Measurements from ENCODE around the gene SLC38A3.
"Not testable (repeated sequence)": the region's sequence is repeated elsewhere in the genome, so short reads cannot be mapped to it uniquely, and the experiment has no call there.

Gene SLC38A3

DNA sequence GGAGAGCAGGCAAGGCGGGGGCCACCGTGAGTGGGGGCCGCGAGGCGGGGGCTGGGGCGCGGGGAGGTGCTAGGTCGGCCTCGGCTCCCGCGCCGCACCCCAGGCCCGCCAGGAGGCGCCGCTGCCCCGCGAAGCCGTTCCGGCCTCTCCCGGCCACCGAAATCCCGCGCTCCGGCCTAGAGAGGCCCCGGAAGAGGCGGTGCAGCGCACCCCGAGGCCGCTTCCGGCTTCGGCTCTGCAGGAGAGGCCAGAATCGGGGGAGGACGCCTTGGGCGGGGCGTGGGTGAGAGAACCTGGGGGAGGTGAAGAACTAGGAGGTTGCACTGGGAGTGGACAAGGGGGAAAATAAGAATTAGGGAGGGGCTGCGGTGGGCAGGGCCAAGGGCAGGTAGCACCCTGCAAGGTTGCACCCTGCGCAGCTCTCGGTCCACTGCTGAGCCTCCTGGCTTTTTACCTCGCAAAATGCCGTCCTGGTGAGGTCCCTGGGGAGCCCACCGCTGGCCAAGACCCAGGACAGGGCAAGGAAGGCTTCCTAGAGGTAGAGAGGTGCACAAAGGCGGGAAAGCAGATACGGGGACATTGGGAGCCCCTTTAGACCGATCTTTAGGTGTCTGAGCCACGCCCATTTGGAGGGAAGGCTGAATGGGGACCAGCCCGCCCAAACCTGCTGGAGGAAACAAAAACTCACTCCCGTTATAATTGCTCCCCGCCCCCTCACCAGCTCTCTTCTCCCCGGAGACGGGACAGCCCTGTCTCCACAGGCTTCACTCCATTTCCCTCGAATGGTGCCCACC is 22.5 kb downstream of the SLC38A3 start:
- H2BK12ac ChIP-seq (ENCODE audit: low read length): peak overlapping the region; percentile 22
- H2AFZ ChIP-seq (ENCODE audit: insufficient read depth, low read length, poor library complexity): peak overlapping the region; percentile 99
- H3K4me3 ChIP-seq (ENCODE audit: low read depth, low read length): peak overlapping the region; percentile 68
- H3K79me1 ChIP-seq (ENCODE audit: low read length): peaks cover 4% of the 10 kb centered on the region
- WGBS (ENCODE audit: extremely low coverage, insufficient coverage, insufficient read length): no CpG with 5 or more reads among the region's 51 CpGs
- peak overlapping the region; percentile 91 for H3K18ac ChIP-seq (ENCODE audit: low read length)
- H4K12ac ChIP-seq (ENCODE audit: low read depth, low read length): peak overlapping the region; percentile 98
- no peaks in the 10 kb centered on the region for H3K36me3 ChIP-seq (ENCODE audit: control insufficient read depth in 1 of 2, insufficient read depth in 2 of 2, low read length in 2 of 2)
- no peak overlapping the region for H3K23ac ChIP-seq (ENCODE audit: low read length)
- H3K4me1 ChIP-seq (ENCODE audit: control insufficient read depth in 1 of 2, insufficient read depth in 2 of 2, low read length in 2 of 2): peaks cover 15 to 18% of the 10 kb centered on the region in 2 experiments
- H3K9ac ChIP-seq (ENCODE audit: low read length): peak overlapping the region; percentile 64
- H3K14ac ChIP-seq (ENCODE audit: low read length): peak overlapping the region; percentile 95
- peak overlapping the region; percentile 80 for H2BK120ac ChIP-seq (ENCODE audit: insufficient read depth, low read length, poor library complexity)
- DNase-seq: peak; percentile 92 to 95
- peak overlapping the region; percentile 89 for H3K4ac ChIP-seq (ENCODE audit: low read depth, low read length)
- H3K79me2 ChIP-seq (ENCODE audit: control insufficient read depth, insufficient read depth, low read length, poor library complexity): peaks cover 2% of the 10 kb centered on the region
- peak overlapping the region; percentile 80 for H3K27ac ChIP-seq (ENCODE audit: low read depth, low read length)
- no peaks in the 10 kb centered on the region for H3K9me3 ChIP-seq (ENCODE audit: insufficient read depth, low read depth, low read length)
- H4K8ac ChIP-seq (ENCODE audit: low read depth, low read length): peak overlapping the region; percentile 99
- peak overlapping the region; percentile 96 for H4K91ac ChIP-seq (ENCODE audit: low read depth, low read length)
- no peaks in the 10 kb centered on the region for H3K27me3 ChIP-seq (ENCODE audit: insufficient read depth, low read length)
- peak overlapping the region; percentile 71 for H2BK5ac ChIP-seq (ENCODE audit: low read depth, low read length, poor library complexity)
- H3K4me2 ChIP-seq (ENCODE audit: low read length): peak overlapping the region; percentile 88
- H2AK5ac ChIP-seq (ENCODE audit: low read length): peak overlapping the region; percentile 87

DNA sequence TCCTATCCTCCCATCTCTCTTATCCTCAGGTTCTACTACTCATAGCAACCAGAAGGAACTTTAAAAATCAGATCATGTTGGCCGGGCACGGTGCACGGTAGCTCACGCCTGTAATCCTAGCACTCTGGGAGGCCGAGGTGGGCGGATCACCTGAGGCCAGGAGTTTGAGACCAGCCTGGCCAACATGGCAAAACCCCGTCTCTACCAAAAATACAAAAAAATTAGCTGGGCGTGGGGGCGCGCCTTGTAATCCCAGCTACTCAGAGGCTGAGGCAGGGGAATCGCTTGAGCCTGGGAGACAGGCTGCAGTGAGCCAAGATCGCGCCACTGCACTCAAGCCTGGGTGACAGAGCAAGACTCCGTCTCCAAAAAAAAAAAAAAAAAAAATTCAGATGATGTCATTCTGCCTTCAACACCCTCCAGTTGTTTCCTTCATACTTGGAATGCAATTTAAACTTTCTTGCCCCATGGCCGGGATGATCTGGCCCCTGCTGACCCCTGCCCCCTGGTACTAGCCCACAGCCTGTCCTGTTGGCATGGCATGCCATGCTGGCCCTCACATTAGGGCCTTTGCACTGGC is 23.2 kb downstream of the SLC38A3 start:
- H4K12ac ChIP-seq (ENCODE audit: low read depth, low read length): peak overlapping the region; percentile 98
- H3K4me2 ChIP-seq (ENCODE audit: low read length): peak overlapping the region; percentile 88
- peak overlapping the region; percentile 95 for H3K14ac ChIP-seq (ENCODE audit: low read length)
- no CpG with 5 or more reads among the region's 15 CpGs for WGBS (ENCODE audit: extremely low coverage, insufficient coverage, insufficient read length)
- peaks cover 15 to 18% of the 10 kb centered on the region in 2 experiments for H3K4me1 ChIP-seq (ENCODE audit: control insufficient read depth in 1 of 2, insufficient read depth in 2 of 2, low read length in 2 of 2)
- H3K4ac ChIP-seq (ENCODE audit: low read depth, low read length); H3K36me3 ChIP-seq (ENCODE audit: control insufficient read depth in 1 of 2, insufficient read depth in 2 of 2, low read length in 2 of 2); H2BK5ac ChIP-seq (ENCODE audit: low read depth, low read length, poor library complexity); H3K9me3 ChIP-seq (ENCODE audit: insufficient read depth, low read depth, low read length); H3K27me3 ChIP-seq (ENCODE audit: insufficient read depth, low read length); H3K9ac ChIP-seq (ENCODE audit: low read length); H2BK12ac ChIP-seq (ENCODE audit: low read length); H3K79me2 ChIP-seq (ENCODE audit: control insufficient read depth, insufficient read depth, low read length, poor library complexity); H3K79me1 ChIP-seq (ENCODE audit: low read length); H3K23ac ChIP-seq (ENCODE audit: low read length); H2AFZ ChIP-seq (ENCODE audit: insufficient read depth, low read length, poor library complexity); H3K4me3 ChIP-seq (ENCODE audit: low read depth, low read length); H3K18ac ChIP-seq (ENCODE audit: low read length); DNase-seq: not testable (repeated sequence)
- H4K8ac ChIP-seq (ENCODE audit: low read depth, low read length): peak overlapping the region; percentile 99
- peak overlapping the region; percentile 96 for H4K91ac ChIP-seq (ENCODE audit: low read depth, low read length)
- peak overlapping the region; percentile 87 for H2AK5ac ChIP-seq (ENCODE audit: low read length)
- H3K27ac ChIP-seq (ENCODE audit: low read depth, low read length): peak overlapping the region; percentile 80
- H2BK120ac ChIP-seq (ENCODE audit: insufficient read depth, low read length, poor library complexity): peak overlapping the region; percentile 80

DNA sequence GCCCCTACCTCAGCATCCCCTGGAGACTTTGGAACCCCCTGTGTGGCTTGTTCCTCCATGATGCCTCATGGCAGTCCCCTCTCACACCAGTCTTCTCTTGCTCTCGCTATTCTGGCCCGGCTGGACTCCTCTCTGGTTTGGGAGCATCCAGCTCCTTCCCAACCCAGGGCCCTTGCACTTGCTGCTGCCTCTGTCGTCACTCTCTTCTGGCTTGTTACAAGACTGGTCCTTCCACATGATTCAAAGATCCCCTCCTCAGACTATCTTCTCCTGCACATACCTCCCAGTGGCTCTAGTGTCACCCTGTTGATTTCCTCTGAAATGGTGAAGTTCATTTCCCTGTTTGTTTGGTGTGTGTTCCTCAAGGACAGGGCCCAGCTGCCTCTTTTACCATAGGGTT is 24.4 kb downstream of the SLC38A3 start:
- Histone ChIP-seq H3K14ac (ENCODE audit: low read length) (no peak overlapping the region), H4K12ac (ENCODE audit: low read depth, low read length) (no peak overlapping the region), H3K4me2 (ENCODE audit: low read length) (no peak overlapping the region), H3K18ac (ENCODE audit: low read length) (no peak overlapping the region), H2AFZ (ENCODE audit: insufficient read depth, low read length, poor library complexity) (no peak overlapping the region), H3K9ac (ENCODE audit: low read length) (no peak overlapping the region), H3K36me3 (ENCODE audit: control insufficient read depth in 1 of 2, insufficient read depth in 2 of 2, low read length in 2 of 2) (no peaks in the 10 kb centered on the region), H3K4me1 (ENCODE audit: control insufficient read depth in 1 of 2, insufficient read depth in 2 of 2, low read length in 2 of 2) (peaks cover 15 to 18% of the 10 kb centered on the region in 2 experiments), H4K91ac (ENCODE audit: low read depth, low read length) (peak overlapping the region; percentile 17), H2BK5ac (ENCODE audit: low read depth, low read length, poor library complexity) (no peak overlapping the region), H3K79me2 (ENCODE audit: control insufficient read depth, insufficient read depth, low read length, poor library complexity) (peaks cover 2% of the 10 kb centered on the region), H2AK5ac (ENCODE audit: low read length) (no peak overlapping the region), H3K27ac (ENCODE audit: low read depth, low read length) (no peak overlapping the region), H3K4ac (ENCODE audit: low read depth, low read length) (no peak overlapping the region), H3K79me1 (ENCODE audit: low read length) (peaks cover 4% of the 10 kb centered on the region), H3K27me3 (ENCODE audit: insufficient read depth, low read length) (no peaks in the 10 kb centered on the region), H4K8ac (ENCODE audit: low read depth, low read length) (peak overlapping the region; percentile 58), H3K9me3 (ENCODE audit: insufficient read depth, low read depth, low read length) (no peaks in the 10 kb centered on the region), H2BK12ac (ENCODE audit: low read length) (no peak overlapping the region), H3K23ac (ENCODE audit: low read length) (no peak overlapping the region), H3K4me3 (ENCODE audit: low read depth, low read length) (no peak overlapping the region), H2BK120ac (ENCODE audit: insufficient read depth, low read length, poor library complexity) (no peak overlapping the region)
- DNase-seq: peak in 1 of 2 donors; percentile 73
- no CpG with 5 or more reads among the region's 3 CpGs for WGBS (ENCODE audit: extremely low coverage, insufficient coverage, insufficient read length)

DNA sequence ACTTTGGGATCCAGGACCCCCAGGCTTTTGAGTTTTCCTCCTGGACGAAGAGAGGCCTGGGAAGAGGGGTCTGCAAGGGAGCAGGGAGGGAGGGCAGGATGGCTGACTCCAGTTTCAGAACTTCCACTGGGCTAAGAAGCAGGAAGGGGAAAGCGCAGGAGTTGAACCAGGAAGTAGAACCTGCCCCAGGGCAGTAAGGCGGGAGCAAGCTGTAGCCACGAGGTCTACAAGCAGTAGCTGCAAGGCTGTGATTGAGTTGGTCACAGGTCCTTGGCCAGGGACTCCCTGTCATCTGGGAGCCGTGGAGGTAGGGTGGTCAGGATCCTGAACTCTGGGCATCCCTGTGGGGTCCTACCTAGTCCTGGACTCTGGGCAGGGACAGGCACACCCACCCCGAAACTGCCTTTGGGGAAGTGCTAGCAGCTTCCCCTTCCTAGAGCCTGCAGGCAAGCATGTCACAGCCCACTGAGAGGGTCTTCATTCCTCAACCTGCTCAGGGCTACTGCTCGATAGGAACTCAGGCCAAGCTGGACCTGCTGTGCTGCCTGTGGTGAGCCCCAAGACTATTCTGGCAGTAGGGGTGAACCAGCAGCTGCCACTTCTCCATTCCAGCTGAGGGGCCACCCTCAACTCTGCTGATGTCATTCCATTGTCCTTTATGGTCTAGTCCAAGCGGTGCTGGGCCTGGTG is 25.2 kb downstream of the SLC38A3 start:
- peaks cover 2% of the 10 kb centered on the region for H3K79me2 ChIP-seq (ENCODE audit: control insufficient read depth, insufficient read depth, low read length, poor library complexity)
- H2AFZ ChIP-seq (ENCODE audit: insufficient read depth, low read length, poor library complexity): no peak overlapping the region
- H2BK12ac ChIP-seq (ENCODE audit: low read length): no peak overlapping the region
- no peaks in the 10 kb centered on the region for H3K36me3 ChIP-seq (ENCODE audit: control insufficient read depth in 1 of 2, insufficient read depth in 2 of 2, low read length in 2 of 2)
- H2BK5ac ChIP-seq (ENCODE audit: low read depth, low read length, poor library complexity): no peak overlapping the region
- no peak overlapping the region for H3K9ac ChIP-seq (ENCODE audit: low read length)
- H3K4me2 ChIP-seq (ENCODE audit: low read length): no peak overlapping the region
- H4K12ac ChIP-seq (ENCODE audit: low read depth, low read length): peak overlapping the region; percentile 32
- H3K27me3 ChIP-seq (ENCODE audit: insufficient read depth, low read length): no peaks in the 10 kb centered on the region
- H3K4me3 ChIP-seq (ENCODE audit: low read depth, low read length): no peak overlapping the region
- no peaks in the 10 kb centered on the region for H3K9me3 ChIP-seq (ENCODE audit: insufficient read depth, low read depth, low read length)
- peak overlapping the region; percentile 46 for H2AK5ac ChIP-seq (ENCODE audit: low read length)
- WGBS (ENCODE audit: extremely low coverage, insufficient coverage, insufficient read length): no CpG with 5 or more reads among the region's 8 CpGs
- peaks cover 4% of the 10 kb centered on the region for H3K79me1 ChIP-seq (ENCODE audit: low read length)
- DNase-seq: peak in 1 of 2 donors; percentile 60
- no peak overlapping the region for H3K14ac ChIP-seq (ENCODE audit: low read length)
- peak overlapping the region; percentile 50 for H4K91ac ChIP-seq (ENCODE audit: low read depth, low read length)
- H4K8ac ChIP-seq (ENCODE audit: low read depth, low read length): peak overlapping the region; percentile 71
- H3K18ac ChIP-seq (ENCODE audit: low read length): no peak overlapping the region
- H3K27ac ChIP-seq (ENCODE audit: low read depth, low read length): no peak overlapping the region
- peaks cover 15 to 18% of the 10 kb centered on the region in 2 experiments for H3K4me1 ChIP-seq (ENCODE audit: control insufficient read depth in 1 of 2, insufficient read depth in 2 of 2, low read length in 2 of 2)
- H3K23ac ChIP-seq (ENCODE audit: low read length): no peak overlapping the region
- H2BK120ac ChIP-seq (ENCODE audit: insufficient read depth, low read length, poor library complexity): no peak overlapping the region
- no peak overlapping the region for H3K4ac ChIP-seq (ENCODE audit: low read depth, low read length)
